GM18951 (cell line): ENCODE data around the gene NR6A1.
"Not testable (repeated sequence)": the region's sequence is repeated elsewhere in the genome, so short reads cannot be mapped to it uniquely, and the experiment has no call there.

Experiments used
- POLR2A ChIP-seq: IDR thresholded peaks from 4 replicates; pipeline ENCODE4 v1.6.1; 2011; ENCODE audit warnings: mild to moderate bottlenecking; ENCODE audit not compliant: insufficient read length, insufficient read depth; ENCODE audit errors: extremely low read depth
- in situ Hi-C: fragments of 300-500 bp; cut with MboI; formaldehyde crosslinking; loops from one replicate; pipeline ENCODE4 v1.12.0; 2022; ENCODE audit warnings: low sequenced_read_pairs, mixed read lengths, inconsistent platforms; ENCODE audit not compliant: unreplicated experiment

The NR6A1 gene

DNA sequence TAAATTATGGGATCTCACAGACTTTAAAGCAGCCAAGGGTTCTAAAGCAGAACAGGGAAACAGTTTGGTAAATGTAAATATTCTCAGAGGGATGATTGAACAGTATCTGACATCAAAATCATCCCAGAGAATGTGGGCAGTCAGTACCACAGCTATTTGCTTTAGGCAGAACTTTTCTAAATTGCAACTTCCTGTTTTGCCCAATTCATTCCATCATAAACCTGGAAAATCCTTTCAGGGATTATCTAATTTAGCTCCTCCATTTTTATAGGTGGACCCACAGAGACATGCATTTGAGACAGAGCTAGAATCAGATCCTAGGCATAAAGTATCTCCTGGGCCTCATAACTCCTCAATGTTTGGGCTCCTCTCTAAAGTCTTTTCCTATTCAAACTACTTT, 12.4 kb downstream of the NR6A1 start:
- no peak for TF ChIP-seq POLR2A
- in situ Hi-C loops, result no loop called here

DNA sequence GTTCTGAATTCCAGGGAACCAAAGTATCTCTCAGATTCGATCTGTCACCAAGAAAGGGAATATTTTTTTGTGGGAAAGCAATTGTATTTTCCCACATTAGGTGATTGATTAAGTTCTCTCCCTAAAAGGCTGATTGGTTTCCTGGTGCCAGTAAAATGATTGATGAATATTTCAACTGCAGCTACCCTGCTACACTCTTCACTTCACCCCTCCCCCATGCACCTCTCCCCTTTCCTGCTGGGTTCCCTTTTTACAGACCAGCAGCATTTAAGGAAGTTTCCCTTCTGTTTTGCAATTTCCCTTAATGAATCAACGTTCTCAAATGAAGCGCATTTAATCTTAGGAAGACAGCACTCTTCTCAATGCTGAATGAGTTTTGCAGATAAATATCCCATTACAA, 13.1 kb downstream of the NR6A1 start:
- in situ Hi-C loops, result no loop called here
- no peak for TF ChIP-seq POLR2A

DNA sequence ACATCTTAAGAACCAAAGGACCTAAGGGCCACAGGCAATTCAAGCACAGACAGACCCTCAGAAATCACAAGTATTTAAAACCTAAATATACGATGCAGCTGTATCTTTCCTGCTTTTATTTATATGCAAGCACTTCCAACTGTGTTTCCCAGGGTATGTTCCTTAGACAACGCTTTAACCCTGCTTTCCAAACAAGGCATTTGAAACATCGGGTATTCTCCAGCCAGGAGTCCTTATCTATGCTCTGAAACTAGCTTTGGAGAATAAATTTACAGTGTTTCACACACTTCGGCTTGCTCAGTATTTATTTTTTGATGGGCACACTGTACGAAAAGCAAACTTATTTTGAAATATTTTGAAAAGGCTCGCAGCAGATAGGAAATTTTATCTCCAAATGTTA, 13.5 kb downstream of the NR6A1 start:
- in situ Hi-C loops, result no loop called here
- TF ChIP-seq POLR2A, result no peak

DNA sequence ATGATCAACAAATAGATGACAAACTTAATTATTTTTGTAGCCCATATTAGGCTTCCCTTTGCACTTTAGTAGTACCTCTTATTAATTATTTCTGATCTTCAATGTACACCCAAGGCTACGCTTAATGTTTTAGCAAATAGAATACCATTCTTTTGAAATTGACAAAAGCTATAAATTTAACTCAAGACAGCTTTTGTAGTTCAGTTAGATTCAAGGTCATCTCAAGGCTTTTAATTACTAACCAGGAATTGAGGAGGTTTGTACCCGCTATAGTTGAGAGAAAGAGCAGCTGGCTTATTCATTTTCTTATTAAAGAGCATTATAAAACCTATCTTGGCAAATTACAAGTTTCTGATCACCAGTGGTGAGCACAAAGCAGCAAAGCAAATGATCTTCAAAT, 15.1 kb downstream of the NR6A1 start:
- in situ Hi-C loops, result no loop called here
- no peak for TF ChIP-seq POLR2A

DNA sequence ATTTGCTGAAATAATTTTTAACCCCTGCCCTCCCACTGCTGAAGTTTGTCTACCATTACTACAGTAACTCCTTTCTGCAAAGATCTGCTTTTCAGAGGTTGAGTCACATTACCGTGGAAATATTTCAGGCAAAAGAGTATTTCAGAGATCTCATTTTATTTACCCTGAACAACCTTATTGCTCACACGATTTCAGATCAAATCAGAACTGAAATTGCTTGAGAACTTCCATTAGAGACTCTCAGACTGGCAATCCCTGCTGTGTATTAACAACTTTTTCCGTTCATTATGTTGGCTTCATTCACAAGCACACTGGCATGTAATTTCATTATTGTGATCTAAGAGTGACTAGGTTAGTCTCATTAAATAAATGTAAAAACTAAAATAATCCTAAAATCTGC, 16.1 kb downstream of the NR6A1 start:
- TF ChIP-seq POLR2A, result no peak
- in situ Hi-C loops, result no loop called here

DNA sequence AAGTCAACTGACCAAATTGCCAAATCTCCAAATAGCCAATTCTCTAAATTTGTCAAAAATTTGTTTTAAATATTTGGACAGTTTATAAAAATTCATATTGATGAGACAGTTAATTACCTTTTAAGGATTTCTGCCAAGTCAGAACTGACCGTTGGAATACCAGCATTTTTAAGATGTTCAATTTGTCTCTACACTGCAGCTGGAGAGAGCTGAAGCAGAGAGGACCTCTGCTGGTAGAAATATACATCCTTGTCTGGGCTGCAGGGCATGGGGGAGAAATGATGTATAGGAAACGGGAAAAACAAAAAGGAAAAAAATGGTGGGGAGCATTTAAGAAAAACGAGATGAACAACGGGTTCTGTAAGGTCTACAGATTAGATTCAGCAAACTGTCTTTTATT, 16.8 kb downstream of the NR6A1 start:
- TF ChIP-seq POLR2A, result no peak
- in situ Hi-C loops, result no loop called here

DNA sequence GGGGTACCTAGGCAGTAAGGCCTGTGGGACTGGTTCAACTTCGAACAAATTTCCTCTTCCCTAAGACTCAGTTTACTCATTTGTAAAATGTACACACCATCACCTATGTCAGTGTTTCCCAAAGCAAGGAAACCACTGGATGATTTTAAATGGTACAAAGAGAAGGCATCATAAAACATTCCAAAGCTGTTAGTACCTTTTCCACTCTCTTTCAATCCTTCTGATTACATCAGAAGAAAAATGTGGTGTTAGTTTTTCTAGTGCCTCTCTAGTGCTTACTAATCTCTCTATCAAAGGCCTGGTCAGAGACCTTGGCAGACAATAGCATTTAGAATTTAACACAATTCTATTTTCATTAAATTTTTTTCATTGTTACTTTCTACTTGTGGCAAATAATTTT, 18.1 kb downstream of the NR6A1 start:
- no peak for TF ChIP-seq POLR2A
- in situ Hi-C loops, result no loop called here

DNA sequence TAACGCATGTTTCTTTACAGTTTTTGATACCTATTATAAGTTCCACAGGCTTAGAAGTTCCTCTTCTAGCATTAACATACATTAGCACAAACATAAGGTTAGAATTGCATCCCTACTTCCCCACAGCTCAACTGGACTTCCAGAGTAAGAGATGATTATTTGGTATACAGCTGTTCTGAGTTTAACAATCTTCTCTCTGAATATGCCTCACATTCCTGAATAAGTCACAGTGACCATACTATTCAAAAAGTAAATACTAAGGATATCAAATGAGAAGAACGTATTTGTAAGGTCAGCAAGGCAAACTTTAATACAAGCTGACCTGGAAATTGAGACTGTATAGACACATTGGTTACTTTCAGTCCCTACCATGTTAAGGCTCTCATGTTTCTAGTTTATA, 21.3 kb downstream of the NR6A1 start:
- in situ Hi-C loops, result no loop called here
- TF ChIP-seq POLR2A, result no peak

DNA sequence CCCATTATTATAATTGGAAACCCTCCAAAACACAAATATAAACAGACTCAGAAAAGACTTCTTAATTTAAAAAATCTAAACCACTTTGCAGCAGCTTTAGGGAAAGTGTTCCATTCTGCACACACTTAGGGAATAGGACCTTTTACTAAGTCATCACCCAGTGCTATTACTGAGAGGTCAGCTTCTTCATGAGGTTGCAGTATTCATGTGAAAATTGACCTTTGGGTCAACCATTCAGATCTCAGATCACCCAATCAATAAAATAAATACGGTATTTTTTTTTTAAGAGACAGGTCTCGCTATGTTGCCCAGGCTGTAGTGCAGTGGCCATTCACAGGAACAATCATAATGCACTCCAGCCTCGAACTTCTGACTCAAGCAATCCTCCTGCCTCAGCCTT, 21.8 kb downstream of the NR6A1 start:
- in situ Hi-C loops, result no loop called here
- TF ChIP-seq POLR2A, result no peak

DNA sequence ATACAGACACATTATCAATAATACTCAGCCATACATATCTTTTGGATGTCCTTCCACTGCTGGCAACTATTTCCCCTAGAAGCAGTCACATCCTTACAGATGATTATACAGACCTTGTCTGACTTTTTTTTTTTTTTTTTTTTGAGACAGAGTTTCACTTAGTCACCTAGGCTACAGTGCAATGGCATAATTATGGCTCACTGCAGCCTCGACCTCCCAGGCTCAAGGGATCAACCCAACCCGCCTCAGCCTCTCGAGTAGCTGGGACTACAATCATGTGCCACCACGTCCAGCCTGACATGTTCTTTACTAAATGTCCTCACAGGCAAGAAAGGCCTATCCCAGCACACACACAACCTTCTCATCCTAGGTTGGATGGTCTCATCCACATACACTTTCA, 24.0 kb downstream of the NR6A1 start:
- in situ Hi-C loops, result no loop called here

DNA sequence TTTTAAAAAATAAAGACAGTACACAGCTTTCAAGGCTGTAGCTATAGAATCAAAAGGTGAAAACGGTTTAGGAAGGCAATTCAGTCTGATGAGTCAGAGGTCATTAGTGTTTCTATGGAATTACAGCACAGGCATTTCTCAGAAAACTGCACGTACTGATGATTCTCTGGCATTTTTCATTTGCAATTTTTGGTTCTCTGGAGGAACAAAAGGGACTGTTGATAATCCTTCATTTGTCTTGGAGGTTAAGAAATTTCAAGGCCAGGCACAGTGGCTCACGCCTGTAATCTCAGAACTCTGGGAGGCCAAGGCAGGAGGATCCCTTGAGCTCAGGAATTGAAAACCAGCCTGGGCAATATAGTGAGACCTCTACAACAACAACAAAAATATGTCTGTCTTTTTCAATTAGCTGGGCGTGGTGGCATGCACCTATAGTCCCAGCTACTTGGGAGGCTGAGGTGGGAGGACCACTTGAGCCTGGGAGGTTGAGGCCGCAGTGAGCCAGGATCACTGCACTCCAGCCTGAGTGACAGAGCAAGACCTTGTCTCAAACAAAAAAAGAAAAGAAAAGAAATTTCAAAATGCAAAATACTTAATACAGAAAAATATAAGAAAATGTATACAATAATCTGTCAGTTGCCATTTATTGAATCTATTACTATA, 27.3 kb downstream of the NR6A1 start:
- no peak for TF ChIP-seq POLR2A
- in situ Hi-C loops, result no loop called here

More for the DNA sequence above, 24.0 kb downstream of the NR6A1 start:
- no peak for TF ChIP-seq POLR2A

DNA sequence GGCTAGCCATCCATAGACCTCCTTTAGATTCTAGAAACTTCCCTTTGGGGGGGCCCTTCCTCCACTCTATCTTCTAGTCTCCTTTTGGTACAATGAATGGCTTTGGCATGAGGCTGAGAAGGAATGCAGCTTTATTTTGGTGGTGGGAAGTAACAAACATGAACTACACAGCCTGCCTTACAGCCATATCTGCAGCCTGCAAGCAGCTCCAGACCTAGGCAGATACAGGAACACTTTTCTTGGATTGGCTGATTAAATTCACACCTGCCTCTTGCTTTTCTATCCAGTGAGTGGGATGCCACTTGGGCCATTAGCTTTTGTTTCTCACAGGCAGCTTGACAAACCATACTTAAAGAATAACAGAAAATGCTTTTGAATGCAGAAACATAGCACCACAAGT, 28.2 kb downstream of the NR6A1 start:
- in situ Hi-C loops, result no loop called here
- TF ChIP-seq POLR2A, result no peak

DNA sequence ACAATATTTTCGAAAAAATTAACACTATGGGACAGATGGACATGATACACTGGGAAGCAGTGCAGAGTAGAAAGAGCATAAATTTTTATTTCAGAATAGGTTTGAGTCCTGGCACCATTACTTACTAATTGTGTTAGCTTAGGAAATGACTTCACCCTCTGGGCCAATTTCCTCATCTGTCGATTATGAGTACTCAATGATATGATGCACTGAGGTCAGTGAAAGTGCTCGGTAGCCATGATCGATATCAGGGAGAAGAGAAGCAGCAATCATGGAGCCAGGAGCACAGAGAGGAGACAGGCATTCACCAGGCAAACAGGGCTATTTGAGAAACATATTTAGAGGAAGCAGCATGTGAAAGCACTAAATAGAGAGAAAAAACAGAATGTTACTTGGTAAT, 29.4 kb downstream of the NR6A1 start:
- in situ Hi-C loops, result no loop called here
- TF ChIP-seq POLR2A, result no peak

DNA sequence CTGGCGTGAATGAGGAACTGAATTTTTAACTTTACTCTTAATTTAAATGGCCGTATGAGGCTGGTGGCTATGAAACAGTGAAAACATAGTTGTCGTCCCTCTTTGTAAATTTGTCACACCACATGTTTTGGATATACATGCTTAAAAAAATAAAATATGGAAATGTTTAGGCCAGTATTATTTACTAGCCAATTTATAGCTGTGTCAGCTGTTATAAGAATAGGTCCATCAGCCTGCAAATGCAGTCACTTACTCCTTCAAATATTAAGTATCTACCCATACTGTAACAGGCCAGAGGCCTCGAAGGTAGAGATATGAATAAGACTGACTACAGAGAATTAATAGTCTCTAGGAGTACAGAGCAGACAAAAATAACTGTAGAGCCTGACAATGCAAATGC, 30.0 kb downstream of the NR6A1 start:
- in situ Hi-C loops, result no loop called here
- no peak for TF ChIP-seq POLR2A

DNA sequence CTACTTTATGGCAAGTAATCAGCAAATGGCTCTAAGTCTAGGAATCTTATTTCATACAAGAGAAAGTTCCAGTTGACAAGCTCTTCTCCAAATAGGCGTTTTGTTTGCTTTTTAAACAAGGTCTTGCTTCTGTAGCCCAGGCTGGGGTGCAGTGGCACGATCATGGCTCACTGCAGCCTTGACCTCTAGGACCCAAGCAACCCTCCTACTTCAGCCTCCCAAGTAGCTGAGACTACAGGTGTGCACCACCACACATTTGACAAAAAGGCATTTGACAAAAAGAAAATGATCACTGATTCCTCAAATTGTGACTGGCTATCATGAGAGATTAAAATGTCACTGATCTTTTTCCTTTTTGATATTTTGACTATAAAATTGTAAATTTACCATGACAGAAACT, 31.8 kb downstream of the NR6A1 start:
- no peak for TF ChIP-seq POLR2A
- in situ Hi-C loops, result no loop called here

DNA sequence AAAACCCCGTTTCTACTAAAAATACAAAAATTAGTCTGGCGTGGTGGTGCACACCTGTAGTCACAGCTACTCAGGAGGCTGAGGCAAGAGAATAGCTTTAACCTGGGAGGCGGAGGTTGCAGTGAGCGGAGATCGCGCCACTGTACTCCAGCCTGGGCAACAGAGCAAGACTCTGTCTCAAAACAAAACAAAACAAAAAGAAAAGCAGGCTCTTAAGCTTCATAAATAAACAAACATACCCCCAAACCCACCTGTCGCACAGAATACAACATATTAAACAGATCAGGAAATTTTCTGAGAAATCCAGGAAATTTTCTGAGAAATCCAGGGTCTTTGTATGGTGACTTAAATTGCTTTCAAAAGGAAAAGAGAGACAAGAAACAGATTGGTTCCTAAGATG, 33.0 kb downstream of the NR6A1 start:
- in situ Hi-C loops, result not testable (repeated sequence)
